Astrocyte (in vitro differentiated cells and primary cell): ENCODE results near the gene MAB21L1. TPM values are rescaled to one million over a fixed set of nuclear protein-coding genes. Genes with fewer than 3 reads are reported as not detected.

Source experiments
- DNase-seq: peaks from one replicate; pipeline ENCODE4 v3.0.0-alpha.2; 2010; ENCODE audit warnings: low read depth
- FAIRE-seq: peaks from 2 replicates; lab custom pipeline; 2011; peaks lifted over from hg19 to GRCh38; lab: Jason Lieb, UNC
- H2AFZ ChIP-seq: 2 replicates; pipeline ENCODE4 v1.6.0; 2012; ENCODE audit warnings: low read depth, low read length, inconsistent platforms
- H3K27ac ChIP-seq: 2 replicates; pipeline ENCODE4 v1.5.1; 2011; ENCODE audit warnings: low read depth, low read length, inconsistent platforms
- H3K27me3 ChIP-seq: 2 replicates; pipeline ENCODE4 v1.6.0; 2011; ENCODE audit warnings: low read length, inconsistent platforms; ENCODE audit not compliant: insufficient read depth
- H3K36me3 ChIP-seq: 2 replicates; pipeline ENCODE4 v1.5.1; 2011; ENCODE audit warnings: low read length, inconsistent platforms; ENCODE audit not compliant: insufficient read depth
- H3K4me1 ChIP-seq: 2 replicates; pipeline ENCODE4 v1.5.1; 2011; ENCODE audit warnings: low read length, inconsistent platforms; ENCODE audit not compliant: insufficient read depth
- H3K4me2 ChIP-seq: 2 replicates; pipeline ENCODE4 v1.6.0; 2012; ENCODE audit warnings: low read length, inconsistent platforms
- H3K4me3 ChIP-seq: 2 replicates; pipeline ENCODE4 v1.5.1; 2011; ENCODE audit warnings: low read depth, mild to moderate bottlenecking, low read length, inconsistent platforms; ENCODE audit not compliant: insufficient read depth
- H3K79me2 ChIP-seq: 2 replicates; pipeline ENCODE4 v1.6.0; 2012; ENCODE audit warnings: mild to moderate bottlenecking, low read length, inconsistent platforms; ENCODE audit not compliant: insufficient read depth
- H3K9ac ChIP-seq: 2 replicates; pipeline ENCODE4 v1.6.0; 2012; ENCODE audit warnings: mild to moderate bottlenecking, low read length, inconsistent platforms
- H3K9me3 ChIP-seq: 2 replicates; pipeline ENCODE4 v1.5.1; 2012; ENCODE audit warnings: low read depth, mild to moderate bottlenecking, low read length, inconsistent platforms; ENCODE audit not compliant: insufficient read depth
- H4K20me1 ChIP-seq: 2 replicates; pipeline ENCODE4 v1.6.0; 2012; ENCODE audit warnings: low read length, inconsistent platforms; ENCODE audit not compliant: insufficient read depth
- H3K27ac Mint-ChIP-seq: one replicate; pipeline ENCODE4 v1.8.0; 2021; ENCODE audit warnings: mild to moderate bottlenecking, mixed read lengths; ENCODE audit not compliant: unreplicated experiment
- H3K27me3 Mint-ChIP-seq: one replicate; pipeline ENCODE4 v1.8.0; 2021; ENCODE audit warnings: low read depth, mixed read lengths; ENCODE audit not compliant: unreplicated experiment
- H3K36me3 Mint-ChIP-seq: one replicate; pipeline ENCODE4 v1.8.0; 2021; ENCODE audit warnings: low read depth, mixed read lengths; ENCODE audit not compliant: unreplicated experiment
- H3K4me1 Mint-ChIP-seq: one replicate; pipeline ENCODE4 v1.8.0; 2021; ENCODE audit warnings: low read depth, mixed read lengths; ENCODE audit not compliant: unreplicated experiment
- H3K4me3 Mint-ChIP-seq: one replicate; pipeline ENCODE4 v1.8.0; 2021; ENCODE audit warnings: mild to moderate bottlenecking, moderate library complexity, mixed read lengths; ENCODE audit not compliant: unreplicated experiment
- H3K9me3 Mint-ChIP-seq: one replicate; pipeline ENCODE4 v1.8.0; 2021; ENCODE audit warnings: mild to moderate bottlenecking, mixed read lengths; ENCODE audit not compliant: unreplicated experiment
- EZH2 ChIP-seq: IDR thresholded peaks from 2 replicates; pipeline ENCODE4 v1.6.1; 2012; ENCODE audit warnings: mild to moderate bottlenecking, low read length, inconsistent platforms; ENCODE audit not compliant: insufficient read depth
- total RNA-seq: library from RNA; stranded (reverse); gene quantifications from 2 replicates; pipeline ENCODE4 v1.2.1, GENCODE V29; 2021
- TF ChIP-seq, protein P1 (sequence below): IDR thresholded peaks from 2 replicates; pipeline ENCODE4 v1.5.1; 2011; ENCODE audit warnings: low read depth, mild to moderate bottlenecking, inconsistent platforms, low read length, moderate library complexity; ENCODE audit not compliant: insufficient read depth

The MAB21L1 gene
- total RNA-seq, 1 donor from 2014 or later = 2.9 TPM

DNA sequence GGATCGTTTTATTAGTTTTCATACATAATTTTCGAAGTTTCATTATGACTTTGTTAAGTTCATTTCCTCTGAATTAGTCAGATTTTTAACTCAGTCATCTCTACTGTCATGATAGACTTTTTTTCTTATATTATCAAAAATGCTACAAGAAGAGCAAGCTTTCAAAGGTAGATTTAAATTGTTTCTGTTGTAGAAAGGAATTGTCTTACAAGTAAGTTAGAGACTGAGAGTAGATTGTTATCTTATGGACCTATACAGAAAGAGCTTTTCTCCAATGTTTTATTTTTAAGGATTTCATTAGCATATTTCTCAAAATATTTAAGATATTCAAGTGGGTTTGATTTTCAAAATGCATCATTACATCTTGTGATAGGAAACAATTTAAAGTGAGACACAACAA lies 2.7 kb downstream of the MAB21L1 start:
- Mint-ChIP-seq H3K4me1 (peaks cover 7% of the 10 kb centered on the region), H3K4me3 (peak overlapping the region; percentile 72), H3K27me3 (peaks cover 50% of the 10 kb centered on the region), H3K9me3 (peaks cover 14% of the 10 kb centered on the region), H3K36me3 (no peaks in the 10 kb centered on the region), H3K27ac (no peak overlapping the region)
- peaks cover 16% of the 10 kb centered on the region for H3K79me2 ChIP-seq
- H3K4me2 ChIP-seq = peak overlapping the region; percentile 37
- no peaks in the 10 kb centered on the region for H3K36me3 ChIP-seq
- no peaks in the 10 kb centered on the region for H3K4me1 ChIP-seq
- TF ChIP-seq EZH2 = no peak
- TF ChIP-seq, protein P1, sequence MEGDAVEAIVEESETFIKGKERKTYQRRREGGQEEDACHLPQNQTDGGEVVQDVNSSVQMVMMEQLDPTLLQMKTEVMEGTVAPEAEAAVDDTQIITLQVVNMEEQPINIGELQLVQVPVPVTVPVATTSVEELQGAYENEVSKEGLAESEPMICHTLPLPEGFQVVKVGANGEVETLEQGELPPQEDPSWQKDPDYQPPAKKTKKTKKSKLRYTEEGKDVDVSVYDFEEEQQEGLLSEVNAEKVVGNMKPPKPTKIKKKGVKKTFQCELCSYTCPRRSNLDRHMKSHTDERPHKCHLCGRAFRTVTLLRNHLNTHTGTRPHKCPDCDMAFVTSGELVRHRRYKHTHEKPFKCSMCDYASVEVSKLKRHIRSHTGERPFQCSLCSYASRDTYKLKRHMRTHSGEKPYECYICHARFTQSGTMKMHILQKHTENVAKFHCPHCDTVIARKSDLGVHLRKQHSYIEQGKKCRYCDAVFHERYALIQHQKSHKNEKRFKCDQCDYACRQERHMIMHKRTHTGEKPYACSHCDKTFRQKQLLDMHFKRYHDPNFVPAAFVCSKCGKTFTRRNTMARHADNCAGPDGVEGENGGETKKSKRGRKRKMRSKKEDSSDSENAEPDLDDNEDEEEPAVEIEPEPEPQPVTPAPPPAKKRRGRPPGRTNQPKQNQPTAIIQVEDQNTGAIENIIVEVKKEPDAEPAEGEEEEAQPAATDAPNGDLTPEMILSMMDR = no peak
- FAIRE-seq (no peak), DNase-seq (no peak)
- H2AFZ ChIP-seq = no peak overlapping the region
- peak overlapping the region; percentile 31 for H3K4me3 ChIP-seq
- H3K27ac ChIP-seq = no peak overlapping the region
- peaks cover 47% of the 10 kb centered on the region for H3K27me3 ChIP-seq
- no peaks in the 10 kb centered on the region for H3K9me3 ChIP-seq
- peak overlapping the region; percentile 27 for H3K9ac ChIP-seq
- no peaks in the 10 kb centered on the region for H4K20me1 ChIP-seq

DNA sequence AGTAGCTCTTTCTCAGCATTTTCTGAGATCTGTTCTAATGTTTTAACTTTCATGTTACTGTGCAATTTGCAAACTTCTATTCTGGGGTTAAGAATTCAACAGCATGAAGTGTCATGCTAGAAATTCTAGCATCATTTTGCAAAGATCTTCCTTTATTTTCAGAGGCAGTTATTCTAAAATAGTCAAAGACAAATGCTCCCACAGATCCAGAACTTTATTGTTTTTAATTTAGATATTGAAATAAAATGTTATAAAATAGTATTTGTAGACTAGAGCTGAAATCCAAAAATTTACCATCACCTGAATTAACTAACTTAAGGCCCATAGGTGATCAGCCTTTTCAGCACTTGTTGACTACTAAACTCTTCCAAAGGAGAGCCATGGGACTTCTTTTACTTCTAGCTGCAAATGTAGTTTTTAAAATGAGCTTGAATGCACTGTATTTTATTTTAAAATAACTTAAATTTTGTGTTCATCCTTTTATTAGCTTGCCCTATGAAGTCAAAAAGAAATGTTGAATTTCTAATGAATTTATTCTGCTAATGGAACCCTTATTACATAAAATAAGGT lies 3.2 kb downstream of the MAB21L1 start:
- Mint-ChIP-seq H3K36me3 (no peaks in the 10 kb centered on the region), H3K4me1 (peaks cover 10% of the 10 kb centered on the region), H3K27ac (no peak overlapping the region), H3K27me3 (peaks cover 46% of the 10 kb centered on the region), H3K9me3 (peaks cover 14% of the 10 kb centered on the region), H3K4me3 (peak overlapping the region; percentile 72)
- H3K9me3 ChIP-seq = no peaks in the 10 kb centered on the region
- H3K36me3 ChIP-seq = no peaks in the 10 kb centered on the region
- peak overlapping the region; percentile 88 for H3K4me2 ChIP-seq
- no peak overlapping the region for H3K27ac ChIP-seq
- peak overlapping the region; percentile 31 for H3K4me3 ChIP-seq
- no peak for DNase-seq
- FAIRE-seq = no peak
- peaks cover 16% of the 10 kb centered on the region for H3K79me2 ChIP-seq
- peaks cover 44% of the 10 kb centered on the region for H3K27me3 ChIP-seq
- H2AFZ ChIP-seq = no peak overlapping the region
- H3K4me1 ChIP-seq = no peaks in the 10 kb centered on the region
- peak overlapping the region; percentile 27 for H3K9ac ChIP-seq
- no peaks in the 10 kb centered on the region for H4K20me1 ChIP-seq
- TF ChIP-seq EZH2 = no peak
- TF ChIP-seq, protein P1 = no peak

DNA sequence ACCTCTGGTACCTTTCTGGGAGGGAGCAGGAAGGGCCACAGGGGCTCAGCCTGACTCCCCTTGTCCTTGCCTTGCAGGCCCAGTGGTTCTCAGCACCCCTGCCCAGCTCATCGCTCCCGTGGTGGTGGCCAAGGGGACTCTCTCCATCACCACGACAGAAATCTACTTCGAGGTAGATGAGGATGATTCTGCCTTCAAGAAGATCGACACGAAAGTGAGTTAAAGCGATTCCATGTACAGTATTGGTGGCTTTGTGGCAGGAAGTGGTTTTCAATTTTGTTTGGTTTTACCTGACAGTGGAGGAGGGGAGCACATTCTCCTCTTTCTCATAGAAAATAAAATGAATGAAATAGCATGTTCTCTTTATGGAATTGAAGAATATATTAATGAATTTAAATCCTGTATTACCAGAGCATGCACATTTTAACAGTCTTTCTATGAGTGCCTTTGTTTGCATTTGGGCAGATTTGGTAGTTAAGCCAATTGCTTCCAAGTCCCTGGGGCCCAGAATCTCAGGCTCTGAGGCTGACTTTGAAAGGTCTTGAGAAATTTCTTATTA lies 4.1 kb downstream of the MAB21L1 start:
- no peaks in the 10 kb centered on the region for H3K9me3 ChIP-seq
- no peaks in the 10 kb centered on the region for H3K4me1 ChIP-seq
- no peak overlapping the region for H2AFZ ChIP-seq
- H3K27me3 Mint-ChIP-seq = peaks cover 37% of the 10 kb centered on the region
- peak overlapping the region; percentile 16 for H3K27ac ChIP-seq
- H3K9ac ChIP-seq = peak overlapping the region; percentile 77
- H3K36me3 ChIP-seq = no peaks in the 10 kb centered on the region
- H3K4me3 Mint-ChIP-seq = peak overlapping the region; percentile 79
- no peak overlapping the region for H3K27ac Mint-ChIP-seq
- TF ChIP-seq EZH2 = no peak
- TF ChIP-seq, protein P1 = no peak
- peaks cover 14% of the 10 kb centered on the region for H3K9me3 Mint-ChIP-seq
- H3K27me3 ChIP-seq = peaks cover 36% of the 10 kb centered on the region
- peak overlapping the region; percentile 88 for H3K4me2 ChIP-seq
- H3K4me1 Mint-ChIP-seq = peaks cover 15% of the 10 kb centered on the region
- peak overlapping the region; percentile 58 for H3K4me3 ChIP-seq
- FAIRE-seq = no peak
- peaks cover 16% of the 10 kb centered on the region for H3K79me2 ChIP-seq
- H3K36me3 Mint-ChIP-seq = no peaks in the 10 kb centered on the region
- H4K20me1 ChIP-seq = no peaks in the 10 kb centered on the region
- no peak for DNase-seq
